ENCODE data around the gene PPIAL4G. TPM values are rescaled to one million over a fixed set of nuclear protein-coding genes. Genes with fewer than 3 reads are reported as not detected.
A peak's percentile ranks its signal among the peaks of the same experiment; 100 is the strongest.
"Not testable (repeated sequence)": the region's sequence is repeated elsewhere in the genome, so short reads cannot be mapped to it uniquely, and the experiment has no call there.

Gene PPIAL4G
- total RNA-seq, 2 donors from 2014 or later: 0.23 to 0.36 TPM

DNA sequence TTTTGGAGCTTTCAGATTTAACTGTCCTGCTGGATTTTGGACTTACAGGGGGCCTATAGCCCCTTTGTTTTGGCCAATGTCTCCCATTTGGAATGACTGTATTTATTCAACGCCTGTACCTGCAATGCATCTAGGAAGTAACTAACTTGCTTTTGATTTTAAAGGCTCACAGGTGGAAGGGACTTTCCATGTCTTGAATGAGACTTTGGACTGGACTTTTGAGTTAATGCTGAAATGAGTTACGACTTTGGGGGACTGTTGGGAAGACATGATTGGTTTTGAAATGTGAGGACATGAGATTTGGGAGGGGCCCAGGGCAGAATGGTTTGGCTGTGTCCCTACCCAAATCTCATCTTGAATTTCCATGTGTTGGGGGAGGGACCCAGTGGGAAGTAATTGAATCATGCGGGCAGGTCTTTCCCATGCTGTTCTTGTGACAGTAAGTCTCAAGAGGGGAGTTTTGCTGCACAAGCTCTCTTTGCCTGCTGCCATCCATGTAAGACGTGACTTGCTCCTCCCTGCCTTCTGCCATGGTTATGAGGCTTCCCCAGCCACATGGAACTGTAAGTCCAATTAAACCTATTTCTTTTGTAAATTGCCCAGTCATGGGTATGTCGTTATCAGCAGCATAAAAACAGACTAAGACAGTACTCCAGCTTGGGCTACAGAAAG lies 43.3 kb downstream of the PPIAL4G start:
- H3K36me3 Mint-ChIP-seq: peaks cover 0 to 15% of the 10 kb centered on the region in 2 donors
- not testable (repeated sequence) for H3K27ac Mint-ChIP-seq; DNase-seq (ENCODE audit: low spot score in 2 of 2); H3K9me3 Mint-ChIP-seq; ATAC-seq

DNA sequence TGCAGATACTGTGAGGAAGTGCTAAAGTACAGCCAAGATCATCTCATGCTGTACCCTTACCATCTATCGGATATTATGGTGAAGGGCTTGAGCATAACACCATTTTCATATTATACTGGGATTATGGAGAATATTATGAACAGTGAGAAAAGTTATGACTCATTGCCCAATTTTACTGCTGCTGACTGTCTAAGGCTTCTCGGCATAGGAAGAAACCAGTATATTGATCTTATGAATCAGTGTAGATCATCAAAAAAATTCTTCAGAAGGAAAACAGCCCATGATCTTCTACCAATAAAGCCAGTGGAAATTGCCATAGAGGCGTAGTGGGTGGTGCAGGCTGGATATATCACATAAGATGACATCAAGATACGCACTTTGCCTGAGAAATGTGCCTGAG lies 47.7 kb downstream of the PPIAL4G start:
- no peak overlapping the region for H3K27ac Mint-ChIP-seq
- H3K9me3 Mint-ChIP-seq: peaks cover 0 to 8% of the 10 kb centered on the region in 2 donors
- peak in 1 of 2 donors; percentile 34 for ATAC-seq
- no peak for DNase-seq (ENCODE audit: low spot score in 2 of 2)
- H3K36me3 Mint-ChIP-seq: peaks cover 5 to 45% of the 10 kb centered on the region in 2 donors

DNA sequence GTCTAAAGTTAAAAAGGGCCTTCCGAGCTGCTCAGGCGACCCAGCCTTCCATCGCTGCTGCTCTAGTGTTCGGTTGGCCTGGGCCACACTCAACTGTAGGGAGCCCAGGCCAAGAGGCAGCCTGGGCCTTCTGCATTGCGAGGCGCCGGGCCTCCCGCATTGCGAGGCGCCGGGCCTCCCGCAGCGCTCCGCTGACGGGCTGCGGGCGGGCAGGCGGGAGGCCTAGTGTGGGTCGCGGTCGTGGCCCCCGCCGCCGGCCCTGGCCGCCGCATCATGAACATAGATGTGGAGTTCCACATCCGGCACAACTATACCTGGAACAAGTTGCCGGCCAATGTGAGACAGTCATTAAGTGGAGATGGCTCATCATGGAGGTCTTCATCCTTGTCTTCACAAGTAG lies 48.3 kb downstream of the PPIAL4G start:
- DNase-seq (ENCODE audit: low spot score in 2 of 2) (no peak), ATAC-seq (no peak)
- Mint-ChIP-seq H3K9me3 (peaks cover 0 to 4% of the 10 kb centered on the region in 2 donors), H3K27ac (no peak overlapping the region), H3K36me3 (peaks cover 5 to 48% of the 10 kb centered on the region in 2 donors)

DNA sequence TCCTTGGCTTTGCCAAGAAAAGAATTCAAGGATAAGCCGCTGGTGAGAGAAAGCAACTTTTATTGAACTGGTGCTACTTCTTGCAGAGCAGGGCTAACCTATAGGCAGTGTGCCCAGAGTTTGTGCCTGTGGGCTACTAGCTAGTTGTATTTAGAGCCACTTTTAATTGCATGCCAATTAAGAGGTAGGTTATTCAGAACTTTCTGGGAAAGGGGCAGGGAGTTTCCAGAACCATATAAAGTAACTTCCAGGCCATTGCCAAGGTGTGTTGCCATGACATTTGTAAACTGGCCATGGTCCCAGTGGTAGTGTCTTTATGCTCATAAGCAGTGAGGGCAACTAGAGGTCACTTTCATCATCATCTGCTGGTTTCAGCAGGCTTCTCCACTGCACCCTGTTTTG lies 50.2 kb downstream of the PPIAL4G start:
- ATAC-seq; H3K9me3 Mint-ChIP-seq; DNase-seq (ENCODE audit: low spot score in 2 of 2): not testable (repeated sequence)
- H3K36me3 Mint-ChIP-seq: peaks cover 17 to 63% of the 10 kb centered on the region in 2 donors
- H3K27ac Mint-ChIP-seq: peak overlapping the region in 1 of 2 donors; percentile 47

Other genes with a start within 250 kb of the PPIAL4G start
- 10 to 100 TPM; 16.6 to 19.3 TPM for gene NBPF14, start 112.7 kb upstream of the PPIAL4G start, total RNA-seq